HG02798 (cell line): ENCODE data around the gene CFAP126.
"Not testable (repeated sequence)": the region's sequence is repeated elsewhere in the genome, so short reads cannot be mapped to it uniquely, and the experiment has no call there.

ENCODE experiments used
- ATAC-seq: cut with Tn5 transposase; IDR thresholded peaks from one replicate; pipeline ENCODE4 v1.9.1; 2021; ENCODE audit warnings: mild to moderate bottlenecking; ENCODE audit not compliant: unreplicated experiment, poor library complexity

The CFAP126 gene

DNA sequence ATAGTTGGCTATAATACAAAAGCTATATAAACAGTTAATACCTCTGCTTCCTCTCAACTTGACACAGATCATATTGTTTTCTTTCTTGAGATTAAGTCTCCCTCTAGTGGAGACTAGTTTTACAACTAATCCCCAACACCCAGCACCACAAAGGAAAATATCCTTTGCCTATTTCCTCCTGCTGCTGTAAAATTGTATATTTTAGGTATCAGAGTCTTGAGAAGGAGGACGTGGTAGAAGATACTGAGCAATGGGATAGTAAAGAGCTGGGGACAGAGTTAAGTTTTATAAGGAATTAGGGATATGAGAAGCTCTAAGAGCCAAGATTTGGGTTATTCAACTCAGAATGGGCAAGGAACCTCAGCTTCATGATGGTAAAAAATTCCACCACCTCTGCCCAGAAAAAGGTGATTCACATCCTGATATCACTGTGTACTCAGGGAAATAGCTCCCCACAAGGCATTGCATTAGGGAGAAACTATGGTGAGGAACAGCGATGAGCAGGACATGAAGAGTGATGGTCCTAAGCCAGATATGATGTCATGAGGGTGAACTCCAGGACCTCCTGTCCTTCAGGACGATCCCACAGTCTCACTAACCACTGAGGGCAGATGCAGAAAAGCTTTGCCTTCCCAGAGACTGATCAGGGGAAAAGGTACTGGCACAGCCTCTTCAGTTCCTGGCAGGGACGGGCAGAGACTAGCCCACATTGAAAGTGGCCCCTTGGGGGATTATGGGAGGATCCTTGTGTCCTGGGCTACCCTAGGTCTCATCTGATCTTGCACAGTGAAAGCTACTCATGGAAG is 14.7 kb upstream of the CFAP126 start:
- ATAC-seq, result no peak

DNA sequence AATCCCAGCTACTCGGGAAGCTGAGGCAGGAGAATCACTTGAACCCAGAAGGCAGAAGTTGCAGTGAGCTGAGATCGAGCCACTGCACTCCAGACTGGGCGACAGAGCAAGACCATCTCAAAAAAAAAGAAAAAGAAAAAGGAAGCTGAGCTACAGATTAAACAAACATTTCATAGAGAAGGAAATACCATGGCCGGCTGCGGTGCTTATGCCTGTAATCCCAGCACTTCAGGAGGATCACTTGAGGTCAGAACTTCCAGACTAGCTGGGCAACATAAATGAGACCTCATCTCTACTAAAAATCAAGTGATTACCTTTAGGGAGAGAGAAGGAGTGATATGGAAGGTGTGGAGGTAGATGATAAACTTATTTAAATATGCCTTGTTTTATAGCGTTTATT is 14.0 kb upstream of the CFAP126 start:
- no peak for ATAC-seq

DNA sequence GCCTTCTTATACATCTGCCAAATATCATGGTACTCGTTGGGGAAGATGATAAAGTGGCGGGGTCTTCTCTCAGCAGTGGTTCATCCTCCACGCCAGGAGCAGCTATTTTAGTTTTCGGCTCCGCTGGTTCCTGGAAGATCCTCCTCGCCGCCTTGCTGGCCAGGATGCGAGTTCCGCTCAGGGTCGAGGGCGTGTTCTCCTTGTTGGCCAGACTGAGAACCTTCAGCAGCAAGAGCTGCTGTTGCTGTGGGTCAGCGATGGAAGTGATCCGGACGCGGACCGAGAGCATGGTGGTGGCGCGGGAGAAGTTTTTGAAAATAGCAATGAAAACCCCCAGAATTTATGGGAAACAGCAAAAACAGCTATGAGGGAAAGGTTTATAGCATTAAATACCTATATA is 11.4 kb upstream of the CFAP126 start:
- ATAC-seq, result peak; percentile 66

DNA sequence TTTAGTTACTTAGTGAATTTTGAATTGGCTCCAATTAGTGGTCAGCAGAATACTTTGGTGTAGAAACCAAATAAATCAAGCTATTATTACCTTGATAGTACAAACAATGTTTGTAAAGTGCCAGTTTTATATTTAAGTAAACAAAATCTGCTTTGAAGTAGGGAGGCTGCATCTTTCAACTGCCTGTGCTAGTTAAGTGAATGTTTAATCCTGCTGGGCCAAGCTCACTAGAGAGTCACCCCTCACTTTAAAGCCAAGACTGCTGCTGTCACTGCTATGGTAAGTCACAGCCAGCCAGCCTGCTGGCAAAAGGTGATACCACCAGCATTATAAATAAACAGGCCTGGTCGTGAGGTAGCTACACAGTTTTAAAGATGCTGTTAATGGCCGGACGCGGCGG is 10.3 kb upstream of the CFAP126 start:
- no peak for ATAC-seq

DNA sequence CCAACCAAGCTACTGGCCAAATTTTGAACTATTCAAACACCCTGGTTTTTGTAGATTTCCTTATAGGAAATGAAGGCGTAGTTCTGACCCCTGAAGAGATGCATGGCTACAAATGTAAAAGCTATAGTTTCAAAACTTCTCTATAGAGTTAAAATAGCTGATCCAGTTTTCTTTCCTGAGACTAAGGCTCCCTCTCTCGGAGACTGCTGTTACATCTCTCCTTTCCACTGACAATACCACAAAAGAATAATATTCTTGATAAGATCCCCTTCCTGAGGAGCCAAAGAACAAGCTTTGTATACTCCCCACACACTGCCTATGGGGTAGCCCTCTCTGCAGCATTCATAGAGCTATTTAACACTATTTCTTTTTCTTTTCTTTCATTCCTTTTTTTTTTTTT is 6.7 kb upstream of the CFAP126 start:
- ATAC-seq, result no peak

DNA sequence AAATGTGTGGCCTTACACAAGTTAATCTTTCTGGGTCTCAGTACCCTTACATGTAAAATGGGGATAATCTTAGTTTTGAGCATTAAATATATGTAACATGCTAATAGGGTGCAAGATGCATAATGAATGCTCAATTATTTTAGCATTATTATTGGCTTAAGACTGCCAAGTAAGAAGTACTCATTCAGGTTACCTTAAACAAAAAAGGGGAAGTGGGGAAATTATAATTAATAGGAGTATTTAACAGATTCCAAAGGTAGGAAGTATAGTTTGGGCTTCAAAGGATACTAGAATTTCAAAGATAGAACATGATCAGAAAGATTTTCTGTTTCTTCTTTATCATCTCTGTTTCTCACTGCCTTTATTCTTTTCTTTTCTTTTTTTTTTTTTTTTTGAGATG is 5.8 kb upstream of the CFAP126 start:
- ATAC-seq, result no peak

DNA sequence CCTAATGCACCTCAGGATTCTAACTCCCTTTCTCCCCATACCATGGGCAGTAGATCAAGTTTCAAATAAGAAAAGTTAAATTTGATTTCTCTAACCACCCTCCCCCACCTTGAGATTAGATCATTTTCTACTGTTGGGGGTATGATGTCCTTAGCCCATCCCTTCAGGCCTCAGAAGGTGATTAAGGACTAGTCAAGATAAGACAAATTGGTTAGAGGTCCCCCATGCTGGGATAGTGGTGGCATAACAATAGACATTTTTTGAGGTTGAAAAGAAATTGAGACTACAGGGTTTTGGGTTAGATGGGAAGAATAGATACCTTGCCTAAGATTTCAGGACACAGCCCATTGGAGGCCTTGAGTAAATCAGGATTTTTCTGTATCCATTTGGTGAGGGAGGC is 2.5 kb downstream of the CFAP126 start:
- ATAC-seq, result no peak

DNA sequence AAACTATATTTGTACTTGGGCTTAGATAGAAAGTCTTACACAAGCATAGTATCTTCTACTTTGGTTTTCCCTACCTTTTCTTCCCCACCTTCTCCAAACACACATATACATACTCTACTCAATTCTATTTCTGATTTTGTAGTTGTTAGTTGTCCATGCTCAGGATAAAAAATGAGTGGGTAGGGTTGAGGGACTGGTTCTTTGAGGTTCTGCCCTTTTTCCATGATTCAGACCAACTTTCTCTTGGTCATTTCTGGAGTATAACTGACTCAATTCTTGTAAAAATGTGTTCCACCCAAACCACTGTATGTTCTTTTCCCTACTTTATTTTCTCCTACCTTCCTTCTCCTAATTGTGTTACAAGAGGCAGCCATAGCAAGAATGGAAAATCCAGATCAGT is 3.3 kb downstream of the CFAP126 start:
- ATAC-seq, result no peak

DNA sequence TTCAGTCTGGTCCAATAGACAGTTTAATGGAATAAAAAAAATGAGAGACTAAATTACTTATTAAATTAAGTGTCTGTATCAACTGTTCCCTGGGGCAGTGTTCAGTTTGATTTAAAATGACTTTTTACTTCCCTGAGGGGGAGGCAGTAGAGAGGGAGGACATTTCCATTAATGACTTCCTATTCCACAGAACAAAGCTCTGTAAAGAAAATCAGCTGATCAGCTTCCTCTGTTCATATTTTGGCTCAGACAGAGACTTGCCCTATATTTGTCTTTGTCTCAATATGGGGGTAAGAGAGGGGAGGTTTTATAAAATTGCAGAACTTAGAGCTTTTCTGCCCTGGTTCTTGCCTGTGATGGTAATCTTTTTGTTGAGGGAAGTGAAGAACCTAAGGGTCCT is 8.4 kb downstream of the CFAP126 start:
- ATAC-seq, result no peak

DNA sequence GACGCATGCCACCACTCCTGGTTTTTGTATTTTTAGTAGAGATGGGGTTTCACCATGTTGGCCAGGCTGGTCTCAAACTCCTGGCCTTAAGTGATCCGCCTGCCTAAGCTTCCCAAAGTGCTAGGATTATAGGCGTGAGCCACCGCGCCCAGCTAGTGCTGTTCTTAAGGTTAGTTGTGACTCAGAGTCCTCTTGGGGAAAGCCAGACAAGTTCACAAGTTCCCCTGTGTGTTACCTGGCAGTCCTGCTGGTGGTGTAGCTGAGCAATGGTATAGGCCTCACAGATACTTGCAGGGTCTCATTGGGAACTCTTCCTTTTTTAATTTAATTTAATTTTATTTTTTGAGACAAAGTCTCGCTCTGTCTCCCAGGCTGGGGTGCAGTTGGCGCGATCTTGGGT is 10.6 kb downstream of the CFAP126 start:
- no peak for ATAC-seq

DNA sequence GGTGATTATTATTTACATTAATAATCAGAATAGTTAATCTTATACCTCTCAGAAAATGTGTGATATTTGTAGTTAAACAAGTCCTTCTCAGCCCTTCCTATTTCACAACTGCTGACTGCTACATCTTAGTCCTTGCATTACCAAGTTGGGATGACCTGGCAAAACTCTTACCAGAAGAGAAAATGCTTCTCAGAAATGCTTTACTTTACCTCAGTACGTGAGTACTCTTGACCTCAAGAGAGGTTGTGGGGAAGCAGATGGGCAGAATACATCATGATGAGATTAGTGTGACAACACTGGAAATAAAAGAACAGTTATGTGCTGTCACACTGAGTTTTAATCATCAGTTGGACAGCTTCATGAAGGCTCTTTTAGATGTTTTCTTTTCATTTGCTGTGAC is 16.2 kb downstream of the CFAP126 start:
- no peak for ATAC-seq

DNA sequence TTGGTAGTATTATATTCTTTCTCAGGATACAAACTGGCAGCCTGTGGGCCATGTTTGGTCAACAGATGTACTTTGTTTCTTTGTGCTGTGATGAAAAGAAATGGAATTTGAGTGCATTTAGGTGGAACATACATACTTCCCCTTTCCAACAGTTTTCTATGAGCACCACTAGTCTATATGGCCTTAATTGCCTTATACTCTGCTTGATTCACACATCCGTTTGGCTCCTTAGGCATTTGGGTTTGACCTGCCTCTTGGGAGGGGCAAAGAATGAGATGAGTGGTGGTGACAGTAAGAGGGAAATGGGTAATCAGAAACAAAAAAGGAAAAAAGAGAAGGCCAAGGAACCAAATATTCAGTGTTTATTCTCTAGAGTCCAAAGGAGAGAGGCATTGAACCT is 17.0 kb downstream of the CFAP126 start:
- no peak for ATAC-seq

DNA sequence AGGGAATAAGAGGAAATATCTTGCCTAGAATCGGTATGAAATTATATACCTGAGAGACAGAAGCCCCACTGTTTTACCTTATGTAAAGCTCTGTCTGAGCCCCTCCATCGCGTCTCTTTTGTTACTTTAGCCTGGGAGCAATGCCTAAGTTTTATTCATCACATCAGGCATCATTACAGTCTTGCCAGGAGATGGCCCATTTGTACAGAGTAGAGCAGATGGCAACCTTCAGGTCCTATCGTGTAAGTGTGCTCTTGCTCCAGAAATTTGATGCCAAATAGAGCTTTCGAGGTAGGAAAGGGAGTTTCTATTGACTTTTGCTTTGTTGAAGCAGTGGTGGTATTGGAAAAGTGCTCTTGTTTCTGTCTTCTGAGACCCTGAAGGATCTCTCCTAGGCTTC is 24.9 kb downstream of the CFAP126 start:
- ATAC-seq, result no peak

DNA sequence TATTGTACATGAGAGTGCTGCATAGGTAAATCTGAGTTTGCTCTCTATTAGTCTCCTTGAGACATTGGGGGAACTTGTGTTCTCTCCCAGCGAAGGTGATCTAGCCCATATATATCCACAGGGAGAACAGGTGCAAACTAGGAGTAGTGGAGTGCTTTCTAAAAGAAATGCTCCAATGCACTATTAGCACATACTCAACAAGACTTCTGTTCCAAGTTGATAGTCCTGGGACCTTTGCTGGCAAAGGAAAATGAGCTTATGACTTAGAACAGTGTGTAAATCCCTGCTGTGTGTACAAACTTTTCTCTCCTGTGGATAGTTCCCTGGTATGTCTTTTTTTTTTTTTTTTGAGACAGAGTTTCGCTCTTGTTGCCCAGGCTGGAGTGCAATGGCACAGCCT is 25.5 kb downstream of the CFAP126 start:
- ATAC-seq, result no peak

DNA sequence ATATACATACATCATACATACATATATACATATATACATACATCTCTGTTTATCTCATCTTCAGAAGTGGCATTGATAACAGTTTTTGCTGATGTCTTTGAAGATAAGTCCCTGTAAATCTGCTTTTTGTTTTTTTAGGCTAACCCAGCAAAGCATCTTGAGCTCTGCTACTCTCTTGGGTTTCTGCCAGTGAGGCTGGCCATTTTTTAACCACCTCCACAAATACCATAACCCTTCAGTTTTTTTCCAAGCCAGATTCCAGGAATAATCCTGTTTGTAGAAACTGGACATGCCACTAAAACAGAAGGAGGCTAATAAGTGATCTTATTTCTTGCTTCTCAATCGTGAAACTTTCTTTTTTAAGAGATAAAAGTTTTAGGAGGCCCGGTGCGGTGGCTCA is 31.9 kb downstream of the CFAP126 start:
- no peak for ATAC-seq

DNA sequence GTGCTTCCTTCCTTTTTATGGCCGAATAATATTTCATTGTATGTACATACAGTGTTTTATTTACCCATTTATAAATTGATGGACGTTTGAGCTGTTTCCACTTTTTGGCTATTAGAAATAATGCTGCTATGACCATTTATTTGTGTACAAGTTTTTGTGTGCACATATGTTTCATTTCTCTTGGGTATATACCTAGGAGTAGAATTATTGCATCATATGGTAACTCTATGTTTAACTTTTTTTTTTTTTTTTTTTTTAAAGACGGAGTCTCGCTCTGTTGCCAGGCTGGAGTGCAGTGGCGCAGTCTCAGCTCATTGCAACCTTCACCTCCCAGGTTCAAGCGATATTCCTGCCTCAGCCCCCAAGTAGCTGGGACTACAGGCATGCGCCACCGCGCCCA is 34.5 kb downstream of the CFAP126 start:
- ATAC-seq, result no peak

DNA sequence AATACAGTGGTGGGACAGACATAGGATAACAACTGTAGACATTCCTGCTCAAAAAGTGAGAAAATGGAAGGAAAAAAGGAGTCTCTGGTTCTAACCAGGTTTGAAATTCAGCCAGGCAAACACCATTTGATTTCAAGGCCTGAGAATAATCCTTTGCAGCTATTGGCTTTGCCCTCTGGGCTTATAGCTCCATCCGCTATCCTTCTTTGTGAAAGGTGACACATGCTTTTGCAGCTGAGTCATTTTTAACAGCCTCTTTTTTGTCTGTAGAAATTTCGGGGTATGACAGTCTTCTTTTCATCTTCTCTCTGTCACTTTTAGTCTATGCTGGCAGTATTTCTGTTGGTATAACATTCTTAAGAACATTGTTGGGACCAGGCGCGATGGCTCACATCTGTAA is 37.3 kb downstream of the CFAP126 start:
- no peak for ATAC-seq

DNA sequence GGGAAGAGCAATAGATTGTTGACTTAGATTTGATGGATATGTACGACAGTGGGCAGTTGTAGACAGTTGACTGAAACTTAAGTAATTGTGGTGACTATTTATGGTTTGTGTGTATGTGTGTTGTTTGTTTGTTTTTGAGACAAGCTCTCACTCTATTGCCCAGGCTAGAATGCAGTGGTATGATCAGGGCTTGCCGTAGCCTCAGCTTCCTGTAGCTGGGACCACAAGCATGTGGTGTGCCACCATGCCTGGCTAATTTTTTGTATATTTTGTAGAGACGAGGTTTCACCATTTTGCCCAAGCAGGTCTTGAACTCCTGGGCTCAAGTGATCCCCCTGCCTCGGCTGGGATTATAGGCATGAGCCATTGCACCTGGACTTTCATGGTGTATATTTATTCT is 43.7 kb downstream of the CFAP126 start:
- ATAC-seq, result no peak

DNA sequence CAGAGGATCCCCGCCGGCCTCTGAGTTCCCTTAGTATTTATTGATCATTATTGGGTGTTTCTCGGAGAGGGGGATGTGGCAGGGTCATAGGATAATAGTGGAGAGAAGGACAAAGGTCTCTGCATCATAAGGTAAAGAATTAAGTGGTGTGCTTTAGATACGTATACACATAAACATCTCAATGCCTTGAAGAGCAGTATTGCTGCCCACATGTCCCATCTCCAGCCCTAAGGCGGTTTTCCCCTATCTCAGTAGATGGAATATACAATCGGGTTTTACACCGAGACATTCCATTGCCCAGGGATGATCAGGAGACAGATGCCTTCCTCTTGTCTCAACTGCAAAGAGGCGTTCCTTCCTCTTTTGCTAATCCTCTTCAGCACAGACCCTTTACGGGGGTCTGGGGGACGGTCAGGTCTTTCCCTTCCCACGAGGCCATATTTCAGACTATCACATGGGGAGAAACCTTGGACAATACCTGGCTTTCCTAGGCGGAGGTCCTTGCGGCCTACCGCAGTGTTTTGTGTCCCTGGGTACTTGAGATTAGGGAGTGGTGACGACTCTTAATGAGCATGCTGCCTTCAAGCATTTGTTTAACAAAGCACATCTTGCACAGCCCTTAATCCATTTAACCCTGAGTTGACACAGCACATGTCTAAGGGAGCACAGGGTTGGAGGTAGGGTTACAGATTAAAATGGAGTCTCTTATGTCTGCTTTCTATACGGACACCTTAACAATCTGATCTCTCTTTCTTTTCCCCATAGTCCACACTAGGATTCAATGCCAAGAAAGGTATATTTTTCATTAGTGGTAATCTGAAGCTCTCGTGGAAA is 51.6 kb downstream of the CFAP126 start:
- ATAC-seq, result not testable (repeated sequence)
